ENCODE measurements around the gene FRS2. TPM values are rescaled to one million over a fixed set of nuclear protein-coding genes. Genes with fewer than 3 reads are reported as not detected.

Gene FRS2, protein sequence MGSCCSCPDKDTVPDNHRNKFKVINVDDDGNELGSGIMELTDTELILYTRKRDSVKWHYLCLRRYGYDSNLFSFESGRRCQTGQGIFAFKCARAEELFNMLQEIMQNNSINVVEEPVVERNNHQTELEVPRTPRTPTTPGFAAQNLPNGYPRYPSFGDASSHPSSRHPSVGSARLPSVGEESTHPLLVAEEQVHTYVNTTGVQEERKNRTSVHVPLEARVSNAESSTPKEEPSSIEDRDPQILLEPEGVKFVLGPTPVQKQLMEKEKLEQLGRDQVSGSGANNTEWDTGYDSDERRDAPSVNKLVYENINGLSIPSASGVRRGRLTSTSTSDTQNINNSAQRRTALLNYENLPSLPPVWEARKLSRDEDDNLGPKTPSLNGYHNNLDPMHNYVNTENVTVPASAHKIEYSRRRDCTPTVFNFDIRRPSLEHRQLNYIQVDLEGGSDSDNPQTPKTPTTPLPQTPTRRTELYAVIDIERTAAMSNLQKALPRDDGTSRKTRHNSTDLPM
- polyA plus RNA-seq = 1 to 10 TPM; 2.8 to 4.9 TPM

DNA sequence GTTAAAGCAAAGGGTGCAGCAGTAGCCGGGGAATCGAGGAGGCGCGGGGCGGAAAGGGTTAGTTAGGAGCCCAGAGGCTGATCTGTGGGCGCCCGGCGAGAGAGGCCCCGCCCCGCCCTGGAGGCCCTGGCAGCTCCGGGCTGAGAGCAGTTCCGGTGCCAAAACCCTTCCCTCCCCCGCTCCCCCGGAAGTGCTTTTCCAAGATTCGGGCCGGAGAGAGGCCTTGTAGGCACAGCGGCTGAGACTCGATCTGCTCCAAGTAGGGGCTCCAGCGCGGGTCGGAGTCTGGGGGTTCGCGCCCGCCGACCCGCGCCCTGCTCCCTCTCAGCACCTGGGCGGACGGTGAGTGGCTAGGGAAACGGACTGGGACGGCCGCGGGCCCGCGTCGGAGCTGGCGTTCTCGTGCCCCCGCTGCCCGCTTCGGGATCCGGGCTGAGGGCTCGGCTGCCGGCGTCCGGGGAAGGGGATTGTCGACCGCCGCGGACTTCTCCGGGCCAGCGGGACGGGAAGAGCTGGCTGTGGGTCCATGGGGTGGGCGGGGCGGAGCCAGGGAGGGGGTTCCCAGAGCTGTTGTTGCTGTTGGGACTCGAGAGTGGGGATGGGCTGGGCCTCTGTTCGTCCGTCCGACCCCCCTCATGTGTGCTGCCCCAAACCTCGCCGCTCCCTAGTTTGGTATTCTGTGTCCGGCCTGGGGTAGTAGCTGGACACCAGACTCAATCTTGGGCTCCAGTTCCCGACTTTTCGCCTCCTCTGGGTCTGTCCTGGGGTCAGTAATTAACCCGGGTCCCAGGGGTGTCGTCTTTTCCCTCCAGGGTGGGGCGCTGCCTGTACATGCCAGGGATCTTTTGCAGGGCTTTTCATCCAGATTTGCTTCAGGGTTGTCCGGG is at the start of gene FRS2:
Gene FRS2, plus strand, starts transcription at position 200 of the 887 bp plus-strand sequence. CDS start 98,643 bp downstream, outside the sequence.
- 0% methylated on average over 65 to 68 of the region's 68 CpGs for WGBS, 2 donors
- H3K36me3 ChIP-seq (ENCODE audit: control insufficient read depth in 2 of 2, insufficient read depth in 2 of 2, low read length in 1 of 2) = no peaks in the 10 kb centered on the region
- no peaks in the 10 kb centered on the region for H3K9me3 ChIP-seq (ENCODE audit: control insufficient read depth in 2 of 2, insufficient read depth in 1 of 2, low read depth in 1 of 2, low read length in 1 of 2)
- H3K27ac ChIP-seq (ENCODE audit: low read depth in 2 of 2, low read length in 1 of 2) = peak within 1 kb of the TSS; percentile 89 to 94
- peaks cover 0 to 2% of the 10 kb centered on the region in 2 donors for H3K4me1 ChIP-seq (ENCODE audit: control insufficient read depth in 2 of 2, insufficient read depth in 2 of 2, low read length in 1 of 2)
- no peaks in the 10 kb centered on the region for H3K27me3 ChIP-seq (ENCODE audit: control insufficient read depth in 1 of 2, insufficient read depth in 2 of 2, low read length in 2 of 2)
- H3K4me3 ChIP-seq (ENCODE audit: low read depth in 1 of 2, low read length in 2 of 2) = peak within 1 kb of the TSS; percentile 93 to 94

DNA sequence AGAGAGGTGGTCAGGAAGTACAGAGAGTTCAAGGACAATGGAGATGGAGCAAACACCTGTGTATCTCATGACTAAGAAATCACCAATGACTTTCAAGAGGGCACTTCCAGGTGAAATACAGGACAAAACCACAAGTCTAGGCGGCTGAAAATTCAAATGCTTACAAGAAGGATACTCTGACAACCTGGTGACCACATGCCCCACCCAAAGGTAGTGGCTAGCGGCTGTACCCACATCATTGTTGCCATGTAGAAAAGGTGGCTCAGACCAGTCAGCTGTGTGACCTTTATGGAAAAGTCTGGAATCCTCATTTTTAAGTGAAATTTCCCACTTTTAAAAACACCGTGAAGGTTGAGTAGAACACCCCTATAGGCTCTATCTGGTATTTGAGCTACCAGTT is 48.6 kb upstream of the FRS2 start:
- Histone ChIP-seq H3K4me3 (ENCODE audit: low read depth in 1 of 2, low read length in 2 of 2) (no peak overlapping the region), H3K27ac (ENCODE audit: low read depth in 2 of 2, low read length in 1 of 2) (no peak overlapping the region), H3K36me3 (ENCODE audit: control insufficient read depth in 2 of 2, insufficient read depth in 2 of 2, low read length in 1 of 2) (no peaks in the 10 kb centered on the region), H3K27me3 (ENCODE audit: control insufficient read depth in 1 of 2, insufficient read depth in 2 of 2, low read length in 2 of 2) (no peaks in the 10 kb centered on the region), H3K9me3 (ENCODE audit: control insufficient read depth in 2 of 2, insufficient read depth in 1 of 2, low read depth in 1 of 2, low read length in 1 of 2) (no peaks in the 10 kb centered on the region), H3K4me1 (ENCODE audit: control insufficient read depth in 2 of 2, insufficient read depth in 2 of 2, low read length in 1 of 2) (no peaks in the 10 kb centered on the region)
- WGBS, 2 donors = 97 to 99% methylated on average over 3 of the region's 3 CpGs

DNA sequence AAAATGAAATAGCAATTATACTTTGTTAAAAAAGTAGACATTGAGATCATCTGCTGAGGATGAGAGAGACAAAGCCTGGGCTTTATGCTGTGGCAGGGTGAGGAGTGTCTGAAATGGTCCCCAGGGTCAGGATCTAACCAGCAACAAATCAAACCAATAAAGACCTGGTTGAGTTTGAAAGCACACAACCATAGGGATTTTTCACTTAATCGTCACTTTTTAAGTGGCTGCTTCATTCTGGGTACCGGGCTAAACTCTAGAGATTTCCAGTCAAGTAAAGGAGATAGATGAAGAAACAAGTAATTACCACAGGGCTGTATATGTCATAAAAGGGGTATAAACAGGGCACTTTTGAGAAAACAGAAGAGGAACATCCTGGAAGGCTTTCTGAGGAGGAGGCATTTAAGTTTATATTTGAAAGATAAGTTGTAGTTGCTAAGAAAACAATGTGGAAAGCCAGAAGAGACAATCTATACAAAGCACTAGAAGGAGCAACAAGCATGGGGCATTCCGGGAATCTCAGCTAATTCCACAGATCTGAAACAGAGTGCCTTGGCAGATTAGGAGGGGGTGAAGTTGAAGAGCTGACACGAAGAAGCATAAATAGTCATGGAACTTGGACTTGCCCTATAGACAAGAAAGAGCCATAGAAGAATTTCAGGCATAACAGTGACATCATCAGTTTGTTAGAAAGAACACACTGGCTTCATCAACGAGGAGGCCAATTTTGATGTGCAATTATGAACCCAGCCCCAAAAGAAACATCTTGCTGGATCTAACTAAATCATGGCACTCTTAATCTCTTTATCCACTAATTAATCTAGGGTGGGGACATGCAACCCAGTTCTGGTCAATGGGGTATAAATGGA is 46.9 kb upstream of the FRS2 start:
- H3K27me3 ChIP-seq (ENCODE audit: control insufficient read depth in 1 of 2, insufficient read depth in 2 of 2, low read length in 2 of 2) = no peaks in the 10 kb centered on the region
- H3K9me3 ChIP-seq (ENCODE audit: control insufficient read depth in 2 of 2, insufficient read depth in 1 of 2, low read depth in 1 of 2, low read length in 1 of 2) = no peaks in the 10 kb centered on the region
- 76 to 77% methylated on average over 5 of the region's 5 CpGs for WGBS, 2 donors
- H3K27ac ChIP-seq (ENCODE audit: low read depth in 2 of 2, low read length in 1 of 2) = no peak overlapping the region
- no peaks in the 10 kb centered on the region for H3K36me3 ChIP-seq (ENCODE audit: control insufficient read depth in 2 of 2, insufficient read depth in 2 of 2, low read length in 1 of 2)
- H3K4me1 ChIP-seq (ENCODE audit: control insufficient read depth in 2 of 2, insufficient read depth in 2 of 2, low read length in 1 of 2) = no peaks in the 10 kb centered on the region
- no peak overlapping the region for H3K4me3 ChIP-seq (ENCODE audit: low read depth in 1 of 2, low read length in 2 of 2)

DNA sequence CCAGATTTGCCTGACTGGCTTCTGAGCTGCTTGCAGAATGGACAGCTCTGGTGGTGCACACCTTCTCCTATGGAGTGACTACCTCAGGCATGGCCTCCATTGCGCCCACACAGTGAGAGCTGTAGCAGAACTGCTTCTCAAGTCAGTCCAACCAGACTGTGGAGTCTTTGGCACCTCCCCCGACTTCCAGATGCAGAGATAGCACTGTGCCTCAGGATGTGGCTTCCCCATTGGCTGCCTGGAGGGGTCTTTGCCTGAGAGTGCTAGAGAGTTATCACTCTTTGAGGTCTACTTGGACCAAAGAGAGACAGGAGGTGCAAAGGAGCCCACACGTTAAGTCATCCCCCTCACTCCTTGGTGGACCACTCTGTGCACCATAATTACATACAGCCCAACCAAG is 44.8 kb upstream of the FRS2 start:
- Histone ChIP-seq H3K4me1 (ENCODE audit: control insufficient read depth in 2 of 2, insufficient read depth in 2 of 2, low read length in 1 of 2) (no peaks in the 10 kb centered on the region), H3K9me3 (ENCODE audit: control insufficient read depth in 2 of 2, insufficient read depth in 1 of 2, low read depth in 1 of 2, low read length in 1 of 2) (no peaks in the 10 kb centered on the region), H3K36me3 (ENCODE audit: control insufficient read depth in 2 of 2, insufficient read depth in 2 of 2, low read length in 1 of 2) (no peaks in the 10 kb centered on the region), H3K27me3 (ENCODE audit: control insufficient read depth in 1 of 2, insufficient read depth in 2 of 2, low read length in 2 of 2) (no peaks in the 10 kb centered on the region), H3K27ac (ENCODE audit: low read depth in 2 of 2, low read length in 1 of 2) (no peak overlapping the region), H3K4me3 (ENCODE audit: low read depth in 1 of 2, low read length in 2 of 2) (no peak overlapping the region)
- 90% methylated on average over 3 of the region's 3 CpGs for WGBS, 2 donors

DNA sequence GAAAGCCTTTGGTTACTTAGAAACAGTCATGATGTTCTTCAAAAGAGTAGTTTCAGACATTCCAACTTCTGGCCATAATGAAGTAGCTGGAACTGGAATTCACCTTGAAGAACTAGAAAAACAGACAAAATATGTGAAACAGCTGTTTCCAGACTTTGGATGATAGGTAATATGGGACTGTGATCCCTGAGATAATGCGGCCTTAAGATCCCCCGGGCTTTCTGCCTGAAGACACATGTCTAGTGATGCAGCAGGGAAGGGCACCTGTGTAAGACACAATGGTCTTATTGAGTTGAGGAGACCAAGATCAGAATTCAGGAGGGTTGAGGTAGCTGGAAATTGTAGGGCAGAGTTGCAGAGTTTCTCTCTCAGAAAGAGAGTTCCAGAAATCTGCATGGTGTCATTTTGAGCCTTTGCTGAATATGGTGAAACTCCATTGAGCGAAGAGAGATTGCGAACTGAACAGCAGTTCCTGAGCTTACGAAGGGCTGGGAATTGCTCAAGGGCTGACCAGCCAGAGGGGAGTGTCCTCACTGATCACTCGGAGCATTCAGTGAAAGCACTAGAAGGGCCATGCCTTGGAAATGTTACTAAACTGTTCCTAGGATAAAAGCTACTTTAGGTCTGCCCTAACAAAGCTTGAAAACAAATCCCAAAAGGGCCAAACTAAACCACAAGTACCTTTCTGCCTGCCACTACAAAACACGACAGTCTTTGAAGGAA is 41.7 kb upstream of the FRS2 start:
- WGBS, 2 donors = 80 to 86% methylated on average over 7 of the region's 7 CpGs
- H3K4me3 ChIP-seq (ENCODE audit: low read depth in 1 of 2, low read length in 2 of 2) = no peak overlapping the region
- no peaks in the 10 kb centered on the region for H3K4me1 ChIP-seq (ENCODE audit: control insufficient read depth in 2 of 2, insufficient read depth in 2 of 2, low read length in 1 of 2)
- H3K27me3 ChIP-seq (ENCODE audit: control insufficient read depth in 1 of 2, insufficient read depth in 2 of 2, low read length in 2 of 2) = no peaks in the 10 kb centered on the region
- no peaks in the 10 kb centered on the region for H3K36me3 ChIP-seq (ENCODE audit: control insufficient read depth in 2 of 2, insufficient read depth in 2 of 2, low read length in 1 of 2)
- H3K27ac ChIP-seq (ENCODE audit: low read depth in 2 of 2, low read length in 1 of 2) = no peak overlapping the region
- H3K9me3 ChIP-seq (ENCODE audit: control insufficient read depth in 2 of 2, insufficient read depth in 1 of 2, low read depth in 1 of 2, low read length in 1 of 2) = no peaks in the 10 kb centered on the region

DNA sequence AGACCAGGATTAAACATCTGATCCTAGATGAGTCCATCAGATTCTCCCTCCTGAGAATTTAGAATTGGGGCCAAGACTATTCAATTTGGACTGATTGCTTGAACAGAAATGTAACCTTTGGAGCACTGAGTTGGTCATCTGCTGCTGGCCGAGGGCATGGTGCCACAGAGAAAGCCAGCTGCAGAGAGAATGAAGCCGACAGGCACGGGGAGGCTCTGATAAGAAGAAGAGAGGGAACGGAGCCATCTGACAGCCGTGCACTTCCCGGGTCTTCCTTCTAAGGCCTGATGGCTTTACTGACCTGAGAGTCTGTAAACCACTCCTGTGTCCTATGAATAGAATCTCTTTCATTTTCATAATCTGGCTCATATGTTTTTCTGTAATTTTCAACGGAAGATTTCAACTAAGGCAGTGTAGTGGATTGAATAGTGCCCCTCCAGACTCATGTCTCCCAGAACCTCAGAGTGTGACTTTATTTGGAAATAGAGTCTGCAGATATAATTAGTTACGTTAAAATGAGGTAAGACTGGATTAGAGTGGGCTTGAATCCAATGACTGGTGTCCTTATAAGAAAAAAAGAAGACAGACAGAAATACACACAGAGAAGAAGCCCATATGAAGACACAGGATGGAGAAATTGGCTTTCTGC is 39.1 kb upstream of the FRS2 start:
- H3K27me3 ChIP-seq (ENCODE audit: control insufficient read depth in 1 of 2, insufficient read depth in 2 of 2, low read length in 2 of 2) = no peaks in the 10 kb centered on the region
- H3K36me3 ChIP-seq (ENCODE audit: control insufficient read depth in 2 of 2, insufficient read depth in 2 of 2, low read length in 1 of 2) = no peaks in the 10 kb centered on the region
- H3K9me3 ChIP-seq (ENCODE audit: control insufficient read depth in 2 of 2, insufficient read depth in 1 of 2, low read depth in 1 of 2, low read length in 1 of 2) = no peaks in the 10 kb centered on the region
- H3K4me3 ChIP-seq (ENCODE audit: low read depth in 1 of 2, low read length in 2 of 2) = no peak overlapping the region
- peak overlapping the region; percentile 33 to 70 for H3K27ac ChIP-seq (ENCODE audit: low read depth in 2 of 2, low read length in 1 of 2)
- no peaks in the 10 kb centered on the region for H3K4me1 ChIP-seq (ENCODE audit: control insufficient read depth in 2 of 2, insufficient read depth in 2 of 2, low read length in 1 of 2)
- 79 to 80% methylated on average over 8 of the region's 8 CpGs for WGBS, 2 donors

DNA sequence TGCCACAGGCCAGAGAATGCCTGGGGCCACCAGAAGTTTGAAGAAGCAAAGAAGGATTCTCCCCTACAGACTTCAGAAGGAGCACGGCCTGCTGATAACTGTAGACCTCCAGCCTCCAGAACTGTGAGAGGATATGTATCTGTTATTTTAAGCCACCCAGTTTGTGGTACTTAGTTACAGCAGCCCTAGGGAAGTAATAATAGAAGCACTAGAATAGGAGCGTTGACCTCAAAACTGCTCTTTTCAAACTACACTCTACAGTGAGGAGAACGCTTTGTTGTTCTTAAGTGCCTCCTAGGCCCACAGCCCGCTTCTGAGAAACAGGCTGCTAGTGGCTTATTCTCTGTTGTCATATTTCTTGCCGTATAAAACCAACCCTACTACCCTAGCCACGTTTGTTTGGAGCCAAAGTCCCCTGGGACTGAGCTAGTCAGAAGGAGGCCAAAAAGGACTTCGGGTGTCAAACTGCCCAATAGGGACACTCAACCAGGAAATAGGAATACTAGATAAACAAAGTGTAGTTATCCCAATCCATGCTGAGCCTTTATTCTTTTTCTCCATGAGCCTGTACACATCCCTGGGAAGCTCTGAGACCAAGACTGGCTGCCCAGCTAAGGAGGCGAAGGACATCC is 38.5 kb upstream of the FRS2 start:
- H3K9me3 ChIP-seq (ENCODE audit: control insufficient read depth in 2 of 2, insufficient read depth in 1 of 2, low read depth in 1 of 2, low read length in 1 of 2) = no peaks in the 10 kb centered on the region
- 69 to 75% methylated on average over 8 of the region's 8 CpGs for WGBS, 2 donors
- no peaks in the 10 kb centered on the region for H3K27me3 ChIP-seq (ENCODE audit: control insufficient read depth in 1 of 2, insufficient read depth in 2 of 2, low read length in 2 of 2)
- no peak overlapping the region for H3K4me3 ChIP-seq (ENCODE audit: low read depth in 1 of 2, low read length in 2 of 2)
- H3K4me1 ChIP-seq (ENCODE audit: control insufficient read depth in 2 of 2, insufficient read depth in 2 of 2, low read length in 1 of 2) = no peaks in the 10 kb centered on the region
- H3K27ac ChIP-seq (ENCODE audit: low read depth in 2 of 2, low read length in 1 of 2) = peak overlapping the region; percentile 1 to 59
- no peaks in the 10 kb centered on the region for H3K36me3 ChIP-seq (ENCODE audit: control insufficient read depth in 2 of 2, insufficient read depth in 2 of 2, low read length in 1 of 2)

DNA sequence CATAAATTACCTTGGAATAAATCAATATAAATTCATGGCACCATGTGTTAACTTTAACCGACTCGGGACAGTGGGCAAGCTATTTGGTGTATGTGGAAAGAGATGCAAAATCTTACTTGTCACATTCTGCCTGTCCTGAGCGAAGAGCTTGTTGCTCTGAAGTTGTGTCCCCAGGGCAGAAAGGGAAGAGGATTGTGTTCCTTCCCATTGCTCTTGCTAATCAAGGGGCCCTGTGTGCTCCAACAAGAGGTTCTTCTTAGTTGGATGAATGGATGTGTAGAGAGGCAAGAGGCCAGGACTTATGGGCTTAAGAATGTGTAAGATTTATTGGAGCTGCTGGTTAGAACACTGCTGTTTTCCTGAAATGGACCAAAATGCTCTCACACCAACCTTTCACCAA is 36.5 kb upstream of the FRS2 start:
- Histone ChIP-seq H3K9me3 (ENCODE audit: control insufficient read depth in 2 of 2, insufficient read depth in 1 of 2, low read depth in 1 of 2, low read length in 1 of 2) (no peaks in the 10 kb centered on the region), H3K4me1 (ENCODE audit: control insufficient read depth in 2 of 2, insufficient read depth in 2 of 2, low read length in 1 of 2) (no peaks in the 10 kb centered on the region), H3K27me3 (ENCODE audit: control insufficient read depth in 1 of 2, insufficient read depth in 2 of 2, low read length in 2 of 2) (no peaks in the 10 kb centered on the region), H3K36me3 (ENCODE audit: control insufficient read depth in 2 of 2, insufficient read depth in 2 of 2, low read length in 1 of 2) (no peaks in the 10 kb centered on the region), H3K27ac (ENCODE audit: low read depth in 2 of 2, low read length in 1 of 2) (no peak overlapping the region), H3K4me3 (ENCODE audit: low read depth in 1 of 2, low read length in 2 of 2) (no peak overlapping the region)
- WGBS, 2 donors = 96% methylated on average over 3 of the region's 3 CpGs
